ENCODE data around the gene AIMP1. TPM values are rescaled to one million over a fixed set of nuclear protein-coding genes. Genes with fewer than 3 reads are reported as not detected.

AIMP1 gene
- total RNA-seq, 5 donors from 2014 or later (not counting 1 experiment from before 2014, with no cell fraction given), result 40.9 to 62.1 (median 45.5) TPM

DNA sequence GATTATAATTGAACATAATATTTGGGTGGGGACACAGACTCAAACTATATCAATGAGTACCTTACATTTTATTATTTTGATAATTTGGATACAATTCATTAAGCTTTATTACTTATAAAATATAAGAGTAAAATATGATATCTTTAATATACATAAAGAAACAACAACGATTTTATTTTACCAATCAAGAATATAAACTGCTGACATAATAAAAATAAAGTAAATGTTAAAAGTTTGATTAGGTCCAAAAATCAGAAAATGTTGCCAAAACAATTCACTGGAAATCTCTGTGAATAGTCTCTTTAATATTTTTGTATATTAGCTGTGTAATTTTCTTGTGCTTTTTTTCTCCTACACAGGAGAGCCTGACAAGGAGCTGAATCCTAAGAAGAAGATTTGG lies 30.8 kb downstream of the AIMP1 start:
- WGBS (ENCODE audit: insufficient coverage), result no CpG with 5 or more reads among the region's 1 CpG
- ATAC-seq (replicated peaks in 1 of 4) (no peak), DNase-seq (no peak)
- peaks cover 45% of the 10 kb centered on the region for H3K36me3 Mint-ChIP-seq
- Histone ChIP-seq H3K27me3 (replicated peaks in 1 of 2; ENCODE audit: control insufficient read depth in 2 of 2, extremely low read depth in 1 of 2, insufficient read depth in 2 of 2, low read length in 1 of 2) (no peaks in the 10 kb centered on the region), H3K9me3 (no peaks in the 10 kb centered on the region), H3K36me3 (ENCODE audit: control insufficient read depth in 2 of 2, extremely low read depth in 1 of 2, insufficient read depth in 1 of 2, low read length in 1 of 2) (peaks cover 0 to 35% of the 10 kb centered on the region in 2 donors), H3K27ac (ENCODE audit: low read length) (no peak overlapping the region), H3K4me1 (ENCODE audit: control insufficient read depth in 1 of 2, extremely low read depth in 1 of 2, insufficient read depth in 2 of 2, low read length in 2 of 2) (no peaks in the 10 kb centered on the region), H3K4me3 (ENCODE audit: control insufficient read depth in 1 of 2, extremely low read depth in 1 of 2, low read length in 1 of 2) (no peak overlapping the region)
- H3K27ac Mint-ChIP-seq, result no peak overlapping the region
- no peaks in the 10 kb centered on the region for H3K9me3 Mint-ChIP-seq
- H3K4me1 Mint-ChIP-seq, result peaks cover 21 to 27% (median 22%) of the 10 kb centered on the region in 3 donors
- ChIA-PET CTCF (interaction anchor here in 1 of 2 donors (0.5 kb wide), 1 partner anchor 19 kb away, joined by 3 read pairs; no protein-coding TSS in a partner anchor), POLR2A (no interaction called here)
- H3K4me3 Mint-ChIP-seq, result no peak overlapping the region
- no peaks in the 10 kb centered on the region for H3K27me3 Mint-ChIP-seq

- ChIA-PET POLR2A (no interaction called here), CTCF (interaction anchor here in 1 of 2 donors (1.2 kb wide), 1 partner anchor 23 kb away, joined by 3 read pairs; no protein-coding TSS in a partner anchor)
- no peaks in the 10 kb centered on the region for H3K4me1 Mint-ChIP-seq
- Histone ChIP-seq H3K4me3 (ENCODE audit: control insufficient read depth in 1 of 2, extremely low read depth in 1 of 2, low read length in 1 of 2) (no peak overlapping the region), H3K27me3 (replicated peaks in 1 of 2; ENCODE audit: control insufficient read depth in 2 of 2, extremely low read depth in 1 of 2, insufficient read depth in 2 of 2, low read length in 1 of 2) (no peaks in the 10 kb centered on the region), H3K9me3 (no peaks in the 10 kb centered on the region), H3K4me1 (ENCODE audit: control insufficient read depth in 1 of 2, extremely low read depth in 1 of 2, insufficient read depth in 2 of 2, low read length in 2 of 2) (no peaks in the 10 kb centered on the region), H3K27ac (ENCODE audit: low read length) (no peak overlapping the region), H3K36me3 (ENCODE audit: control insufficient read depth in 2 of 2, extremely low read depth in 1 of 2, insufficient read depth in 1 of 2, low read length in 1 of 2) (peaks cover 0 to 22% of the 10 kb centered on the region in 2 donors)
- H3K27me3 Mint-ChIP-seq, result no peaks in the 10 kb centered on the region
- H3K27ac Mint-ChIP-seq, result no peak overlapping the region
- DNase-seq (no peak), ATAC-seq (replicated peaks in 1 of 4) (no peak)
- H3K4me3 Mint-ChIP-seq, result no peak overlapping the region
- no peaks in the 10 kb centered on the region for H3K9me3 Mint-ChIP-seq
- peaks cover 29% of the 10 kb centered on the region for H3K36me3 Mint-ChIP-seq
These were observed 34.7 kb downstream of the AIMP1 start for GRCh38 chr4:106351016-106351415.

- H3K36me3 Mint-ChIP-seq, result peaks cover 11% of the 10 kb centered on the region
- WGBS (ENCODE audit: insufficient coverage), result 100% methylated on average over 1 of the region's 1 CpG
- Histone ChIP-seq H3K9me3 (no peaks in the 10 kb centered on the region), H3K27me3 (replicated peaks in 1 of 2; ENCODE audit: control insufficient read depth in 2 of 2, extremely low read depth in 1 of 2, insufficient read depth in 2 of 2, low read length in 1 of 2) (no peaks in the 10 kb centered on the region), H3K27ac (ENCODE audit: low read length) (no peak overlapping the region), H3K4me1 (ENCODE audit: control insufficient read depth in 1 of 2, extremely low read depth in 1 of 2, insufficient read depth in 2 of 2, low read length in 2 of 2) (no peaks in the 10 kb centered on the region), H3K4me3 (ENCODE audit: control insufficient read depth in 1 of 2, extremely low read depth in 1 of 2, low read length in 1 of 2) (no peak overlapping the region), H3K36me3 (ENCODE audit: control insufficient read depth in 2 of 2, extremely low read depth in 1 of 2, insufficient read depth in 1 of 2, low read length in 1 of 2) (peaks cover 0 to 6% of the 10 kb centered on the region in 2 donors)
- ChIA-PET POLR2A (no interaction called here), CTCF (no interaction called here)
- ATAC-seq (replicated peaks in 1 of 4) (no peak), DNase-seq (no peak)
- no peaks in the 10 kb centered on the region for H3K4me1 Mint-ChIP-seq
- no peak overlapping the region for H3K4me3 Mint-ChIP-seq
- H3K27me3 Mint-ChIP-seq, result no peaks in the 10 kb centered on the region
- no peak overlapping the region for H3K27ac Mint-ChIP-seq
- H3K9me3 Mint-ChIP-seq, result no peaks in the 10 kb centered on the region
These were observed 37.4 kb downstream of the AIMP1 start for GRCh38 chr4:106353786-106354185.

GRCh38 chr4:106355193-106355592 lies 38.8 kb downstream of the AIMP1 start:
- Mint-ChIP-seq H3K27me3 (no peaks in the 10 kb centered on the region), H3K4me3 (no peak overlapping the region), H3K36me3 (peaks cover 5% of the 10 kb centered on the region), H3K27ac (no peak overlapping the region), H3K9me3 (no peaks in the 10 kb centered on the region), H3K4me1 (no peaks in the 10 kb centered on the region)
- no peaks in the 10 kb centered on the region for H3K36me3 ChIP-seq (ENCODE audit: control insufficient read depth in 2 of 2, extremely low read depth in 1 of 2, insufficient read depth in 1 of 2, low read length in 1 of 2)
- no peaks in the 10 kb centered on the region for H3K4me1 ChIP-seq (ENCODE audit: control insufficient read depth in 1 of 2, extremely low read depth in 1 of 2, insufficient read depth in 2 of 2, low read length in 2 of 2)
- WGBS (ENCODE audit: insufficient coverage), result 100% methylated on average over 2 of the region's 4 CpGs
- ChIA-PET CTCF (no interaction called here), POLR2A (no interaction called here)
- no peaks in the 10 kb centered on the region for H3K9me3 ChIP-seq
- no peak for ATAC-seq (replicated peaks in 1 of 4)
- no peak for DNase-seq
- H3K4me3 ChIP-seq (ENCODE audit: control insufficient read depth in 1 of 2, extremely low read depth in 1 of 2, low read length in 1 of 2), result no peak overlapping the region
- H3K27me3 ChIP-seq (replicated peaks in 1 of 2; ENCODE audit: control insufficient read depth in 2 of 2, extremely low read depth in 1 of 2, insufficient read depth in 2 of 2, low read length in 1 of 2), result no peaks in the 10 kb centered on the region
- H3K27ac ChIP-seq (ENCODE audit: low read length), result no peak overlapping the region

DNA sequence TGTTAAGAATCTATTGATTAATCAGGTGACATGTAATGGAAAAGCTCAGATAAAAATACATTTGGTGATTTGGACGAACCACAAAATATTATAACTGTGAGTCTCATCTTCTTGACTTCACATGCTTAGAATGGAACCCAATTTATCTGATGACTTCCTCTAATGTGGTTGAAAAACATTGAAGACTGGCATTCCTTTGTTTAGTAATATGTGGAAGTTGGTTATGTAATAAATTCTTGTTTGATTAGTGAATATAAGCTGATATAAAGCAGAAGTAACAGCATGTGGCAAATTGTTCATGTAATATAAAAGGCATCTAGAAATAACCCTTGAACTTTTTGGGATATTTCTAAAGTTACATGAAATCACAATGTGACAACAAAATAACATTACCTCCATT lies 42.5 kb downstream of the AIMP1 start:
- Histone ChIP-seq H3K27me3 (replicated peaks in 1 of 2; ENCODE audit: control insufficient read depth in 2 of 2, extremely low read depth in 1 of 2, insufficient read depth in 2 of 2, low read length in 1 of 2) (no peaks in the 10 kb centered on the region), H3K4me1 (ENCODE audit: control insufficient read depth in 1 of 2, extremely low read depth in 1 of 2, insufficient read depth in 2 of 2, low read length in 2 of 2) (no peaks in the 10 kb centered on the region), H3K36me3 (ENCODE audit: control insufficient read depth in 2 of 2, extremely low read depth in 1 of 2, insufficient read depth in 1 of 2, low read length in 1 of 2) (no peaks in the 10 kb centered on the region), H3K27ac (ENCODE audit: low read length) (no peak overlapping the region), H3K9me3 (no peaks in the 10 kb centered on the region), H3K4me3 (ENCODE audit: control insufficient read depth in 1 of 2, extremely low read depth in 1 of 2, low read length in 1 of 2) (no peak overlapping the region)
- Mint-ChIP-seq H3K27ac (no peak overlapping the region), H3K4me3 (no peak overlapping the region), H3K36me3 (no peaks in the 10 kb centered on the region), H3K4me1 (no peaks in the 10 kb centered on the region), H3K27me3 (peaks cover 1 to 11% of the 10 kb centered on the region in 2 donors), H3K9me3 (no peaks in the 10 kb centered on the region)
- no CpG with 5 or more reads among the region's 1 CpG for whole genome bisulfite sequencing (ENCODE audit: insufficient coverage)
- ChIA-PET CTCF (no interaction called here), POLR2A (no interaction called here)
- ATAC-seq (replicated peaks in 1 of 4) (no peak), DNase-seq (no peak)

GRCh38 chr4:106362086-106362825 lies 45.9 kb downstream of the AIMP1 start:
- no peak overlapping the region for H3K4me3 ChIP-seq (ENCODE audit: control insufficient read depth in 1 of 2, extremely low read depth in 1 of 2, low read length in 1 of 2)
- H3K27ac ChIP-seq (ENCODE audit: low read length), result no peak overlapping the region
- DNase-seq, result no peak
- CTCF ChIA-PET, result no interaction called here
- no peaks in the 10 kb centered on the region for H3K36me3 ChIP-seq (ENCODE audit: control insufficient read depth in 2 of 2, extremely low read depth in 1 of 2, insufficient read depth in 1 of 2, low read length in 1 of 2)
- Mint-ChIP-seq H3K4me1 (no peaks in the 10 kb centered on the region), H3K36me3 (no peaks in the 10 kb centered on the region), H3K9me3 (no peaks in the 10 kb centered on the region), H3K27me3 (peaks cover 4 to 17% of the 10 kb centered on the region in 2 donors), H3K4me3 (no peak overlapping the region), H3K27ac (no peak overlapping the region)
- no peak for ATAC-seq (replicated peaks in 1 of 4)
- no peaks in the 10 kb centered on the region for H3K4me1 ChIP-seq (ENCODE audit: control insufficient read depth in 1 of 2, extremely low read depth in 1 of 2, insufficient read depth in 2 of 2, low read length in 2 of 2)
- H3K27me3 ChIP-seq (replicated peaks in 1 of 2; ENCODE audit: control insufficient read depth in 2 of 2, extremely low read depth in 1 of 2, insufficient read depth in 2 of 2, low read length in 1 of 2), result peaks cover 0 to 4% of the 10 kb centered on the region in 2 experiments
- WGBS (ENCODE audit: insufficient coverage), result no CpG with 5 or more reads among the region's 3 CpGs
- POLR2A ChIA-PET, result no interaction called here
- H3K9me3 ChIP-seq, result no peaks in the 10 kb centered on the region

All from T-cell (primary cell).